ENCODE data around the gene ABHD2. TPM values are rescaled to one million over a fixed set of nuclear protein-coding genes. Genes with fewer than 3 reads are reported as not detected.
A peak's percentile ranks its signal among the peaks of the same experiment; 100 is the strongest.
"Not testable (repeated sequence)": the region's sequence is repeated elsewhere in the genome, so short reads cannot be mapped to it uniquely, and the experiment has no call there.

ABHD2 gene
- total RNA-seq, 4 donors from 2014 or later: 53.3 to 110 (median 68.6) TPM

- TF ChIP-seq CTCF (IDR thresholded peaks at IDR 0.05): no peak
- peak; percentile 87 for DNase-seq (ENCODE audit: low spot score)
- ATAC-seq (ENCODE audit: low FRiP score): peak; percentile 98
Measured at GRCh38 chr15:89243691-89244573, 155.7 kb downstream of the ABHD2 start, which contains the start of gene FANCI. Gene FANCI, plus strand, starts transcription at chr15:89243979. Its CDS starts 3,669 bp downstream, at chr15:89247648.

- ATAC-seq (ENCODE audit: low FRiP score): no peak
- TF ChIP-seq CTCF (IDR thresholded peaks at IDR 0.05): no peak
- no peak for DNase-seq (ENCODE audit: low spot score)
Measured at GRCh38 chr15:89244574-89244903, 156.3 kb downstream of the ABHD2 start.

- no peak for TF ChIP-seq CTCF (IDR thresholded peaks at IDR 0.05)
Measured at GRCh38 chr15:89247446-89247845, 159.2 kb downstream of the ABHD2 start.

GRCh38 chr15:89248584-89248983, 160.3 kb downstream of the ABHD2 start:
- DNase-seq (ENCODE audit: low spot score): no peak
- TF ChIP-seq CTCF (IDR thresholded peaks at IDR 0.05): no peak
- no peak for ATAC-seq (ENCODE audit: low FRiP score)

More at GRCh38 chr15:89247446-89247845, 159.2 kb downstream of the ABHD2 start:
- ATAC-seq (ENCODE audit: low FRiP score) (no peak), DNase-seq (ENCODE audit: low spot score) (no peak)

GRCh38 chr15:89250142-89250541, 161.9 kb downstream of the ABHD2 start:
- not testable (repeated sequence) for DNase-seq (ENCODE audit: low spot score); ATAC-seq (ENCODE audit: low FRiP score)

Small RNAs within 50 kb of the gene (small RNA-seq; reads per million reads assigned to genes)
- not detected for gene RNU7-195P

Other genes with a start within 250 kb of the ABHD2 start
- 10 to 100 TPM in 3 of 4 donors, 1 to 10 TPM in 1; 7.2 to 56.2 (median 31.0) TPM for gene HAPLN3, start 192.9 kb upstream of the ABHD2 start, total RNA-seq
- gene MFGE8, start 175.1 kb upstream of the ABHD2 start, total RNA-seq: 100 to 1,000 TPM; 341 to 594 (median 450) TPM
- gene RLBP1, start 133.1 kb downstream of the ABHD2 start, total RNA-seq: not detected
- gene FANCI, start 155.5 kb downstream of the ABHD2 start, total RNA-seq: 1 to 10 TPM; 3.3 to 6.6 (median 4.2) TPM
- 10 to 100 TPM; 52.9 to 93.3 (median 66.9) TPM for gene POLG, start 246.4 kb downstream of the ABHD2 start, total RNA-seq

All from omental fat pad (tissue), 4 donors.